ENCODE results near the gene NDUFA3. TPM values are rescaled to one million over a fixed set of nuclear protein-coding genes. Genes with fewer than 3 reads are reported as not detected.

The NDUFA3 gene
- total and polyA plus RNA-seq, 2 of the 13 experiments (the other 11 are each of a cell fraction or from before 2014, with no cell fraction given) = 31.6 to 75.4 TPM

DNA sequence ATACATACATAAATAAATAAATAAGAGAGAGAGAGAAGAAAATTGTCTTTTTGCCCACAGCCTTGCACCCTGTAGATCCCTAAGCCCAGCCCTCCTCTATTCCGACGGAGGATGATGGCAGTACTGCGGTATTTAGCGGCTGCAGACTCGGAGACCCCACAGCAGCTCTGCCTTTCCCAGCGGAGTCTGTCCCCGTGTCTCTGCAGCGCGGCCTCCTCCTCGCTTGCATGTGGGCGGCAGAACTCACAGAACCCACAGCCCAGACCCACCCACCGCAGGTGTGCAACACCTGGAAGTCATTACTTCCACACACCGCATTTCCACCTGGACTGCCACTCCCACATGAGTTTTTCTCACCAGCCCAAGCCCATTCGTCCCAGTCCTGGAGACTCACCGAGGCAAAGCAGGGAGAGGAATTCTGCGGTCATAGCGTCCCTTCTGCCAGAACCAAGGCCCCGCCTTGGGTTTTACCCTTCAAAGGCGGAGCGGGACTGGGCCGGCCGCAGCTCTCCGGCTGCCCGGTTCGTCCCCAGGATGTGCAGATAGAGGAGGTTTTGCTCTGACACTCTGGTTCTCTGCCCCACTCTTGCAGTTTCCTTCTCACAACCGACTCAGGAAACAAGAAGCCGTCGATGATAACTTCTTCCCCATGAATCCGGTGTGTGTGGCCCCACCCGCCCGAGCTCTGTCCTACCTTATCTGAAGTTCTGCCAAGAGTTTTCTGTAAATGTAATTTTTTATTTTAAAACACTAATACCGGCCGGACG is 39.1 kb upstream of the NDUFA3 start, which contains the start of gene VSTM1:
Gene VSTM1 (minus strand): TSS at position 548 of the 767 bp plus-strand sequence. CDS start 120 bp downstream, at position 428.
- H3K4me1 ChIP-seq (ENCODE audit: insufficient read depth, low read length) = no peaks in the 10 kb centered on the region
- no peak within 1 kb of the TSS for H3K9ac ChIP-seq (ENCODE audit: insufficient read depth, low read depth, low read length)
- ChIA-PET POLR2A (no interaction called here), CTCF (ENCODE audit: low intra/inter-chr PET ratio, low total read pairs) (no interaction called here)
- TF ChIP-seq FOXJ3 (CRISPR knock-in tag; IDR thresholded peaks at IDR 0.05; ENCODE audit: borderline replicate concordance) (no peak), GZF1 (CRISPR knock-in tag; IDR thresholded peaks at IDR 0.05) (no peak), ZNF878 (CRISPR knock-in tag; IDR thresholded peaks at IDR 0.05) (no peak), MTA1 (CRISPR knock-in tag; IDR thresholded peaks at IDR 0.05; ENCODE audit: borderline replicate concordance) (no peak), ZFP1 (CRISPR knock-in tag; IDR thresholded peaks at IDR 0.05) (no peak), ZNF530 (CRISPR knock-in tag; IDR thresholded peaks at IDR 0.05; ENCODE audit: low read depth) (no peak), MXI1 (IDR thresholded peaks at IDR 0.05; ENCODE audit: borderline replicate concordance, low read depth, low read length) (no peak), MEF2D (CRISPR knock-in tag; IDR thresholded peaks at IDR 0.05) (no peak), MBD4 (IDR thresholded peaks at IDR 0.05; ENCODE audit: borderline replicate concordance, low read length) (no peak), SATB2 (CRISPR knock-in tag; IDR thresholded peaks at IDR 0.05) (no peak), XRCC5 (optimal IDR thresholded peaks at IDR 0.05; ENCODE audit: low read length) (no peak), SP2 (CRISPR knock-in tag; IDR thresholded peaks at IDR 0.05) (no peak), KMT2B (CRISPR knock-in tag; IDR thresholded peaks at IDR 0.05) (no peak), ZNF256 (CRISPR knock-in tag; conservative IDR thresholded peaks at IDR 0.05) (no peak), CAMTA2 (CRISPR knock-in tag; IDR thresholded peaks at IDR 0.05; ENCODE audit: borderline replicate concordance) (no peak)
- TF ChIP-seq, protein P1, sequence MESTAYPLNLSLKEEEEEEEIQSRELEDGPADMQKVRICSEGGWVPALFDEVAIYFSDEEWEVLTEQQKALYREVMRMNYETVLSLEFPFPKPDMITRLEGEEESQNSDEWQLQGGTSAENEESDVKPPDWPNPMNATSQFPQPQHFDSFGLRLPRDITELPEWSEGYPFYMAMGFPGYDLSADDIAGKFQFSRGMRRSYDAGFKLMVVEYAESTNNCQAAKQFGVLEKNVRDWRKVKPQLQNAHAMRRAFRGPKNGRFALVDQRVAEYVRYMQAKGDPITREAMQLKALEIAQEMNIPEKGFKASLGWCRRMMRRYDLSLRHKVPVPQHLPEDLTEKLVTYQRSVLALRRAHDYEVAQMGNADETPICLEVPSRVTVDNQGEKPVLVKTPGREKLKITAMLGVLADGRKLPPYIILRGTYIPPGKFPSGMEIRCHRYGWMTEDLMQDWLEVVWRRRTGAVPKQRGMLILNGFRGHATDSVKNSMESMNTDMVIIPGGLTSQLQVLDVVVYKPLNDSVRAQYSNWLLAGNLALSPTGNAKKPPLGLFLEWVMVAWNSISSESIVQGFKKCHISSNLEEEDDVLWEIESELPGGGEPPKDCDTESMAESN (CRISPR knock-in tag; conservative IDR thresholded peaks at IDR 0.05) = no peak
- TF ChIP-seq, protein P2, sequence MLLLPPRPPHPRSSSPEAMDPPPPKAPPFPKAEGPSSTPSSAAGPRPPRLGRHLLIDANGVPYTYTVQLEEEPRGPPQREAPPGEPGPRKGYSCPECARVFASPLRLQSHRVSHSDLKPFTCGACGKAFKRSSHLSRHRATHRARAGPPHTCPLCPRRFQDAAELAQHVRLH (CRISPR knock-in tag; IDR thresholded peaks at IDR 0.05; ENCODE audit: borderline replicate concordance, low read depth) = no peak
- TF ChIP-seq, protein P3, sequence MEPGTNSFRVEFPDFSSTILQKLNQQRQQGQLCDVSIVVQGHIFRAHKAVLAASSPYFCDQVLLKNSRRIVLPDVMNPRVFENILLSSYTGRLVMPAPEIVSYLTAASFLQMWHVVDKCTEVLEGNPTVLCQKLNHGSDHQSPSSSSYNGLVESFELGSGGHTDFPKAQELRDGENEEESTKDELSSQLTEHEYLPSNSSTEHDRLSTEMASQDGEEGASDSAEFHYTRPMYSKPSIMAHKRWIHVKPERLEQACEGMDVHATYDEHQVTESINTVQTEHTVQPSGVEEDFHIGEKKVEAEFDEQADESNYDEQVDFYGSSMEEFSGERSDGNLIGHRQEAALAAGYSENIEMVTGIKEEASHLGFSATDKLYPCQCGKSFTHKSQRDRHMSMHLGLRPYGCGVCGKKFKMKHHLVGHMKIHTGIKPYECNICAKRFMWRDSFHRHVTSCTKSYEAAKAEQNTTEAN (CRISPR knock-in tag; conservative IDR thresholded peaks at IDR 0.05) = no peak
- TF ChIP-seq, protein P4, sequence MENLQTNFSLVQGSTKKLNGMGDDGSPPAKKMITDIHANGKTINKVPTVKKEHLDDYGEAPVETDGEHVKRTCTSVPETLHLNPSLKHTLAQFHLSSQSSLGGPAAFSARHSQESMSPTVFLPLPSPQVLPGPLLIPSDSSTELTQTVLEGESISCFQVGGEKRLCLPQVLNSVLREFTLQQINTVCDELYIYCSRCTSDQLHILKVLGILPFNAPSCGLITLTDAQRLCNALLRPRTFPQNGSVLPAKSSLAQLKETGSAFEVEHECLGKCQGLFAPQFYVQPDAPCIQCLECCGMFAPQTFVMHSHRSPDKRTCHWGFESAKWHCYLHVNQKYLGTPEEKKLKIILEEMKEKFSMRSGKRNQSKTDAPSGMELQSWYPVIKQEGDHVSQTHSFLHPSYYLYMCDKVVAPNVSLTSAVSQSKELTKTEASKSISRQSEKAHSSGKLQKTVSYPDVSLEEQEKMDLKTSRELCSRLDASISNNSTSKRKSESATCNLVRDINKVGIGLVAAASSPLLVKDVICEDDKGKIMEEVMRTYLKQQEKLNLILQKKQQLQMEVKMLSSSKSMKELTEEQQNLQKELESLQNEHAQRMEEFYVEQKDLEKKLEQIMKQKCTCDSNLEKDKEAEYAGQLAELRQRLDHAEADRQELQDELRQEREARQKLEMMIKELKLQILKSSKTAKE (CRISPR knock-in tag; IDR thresholded peaks at IDR 0.05; ENCODE audit: borderline replicate concordance) = no peak
- TF ChIP-seq, protein P5, sequence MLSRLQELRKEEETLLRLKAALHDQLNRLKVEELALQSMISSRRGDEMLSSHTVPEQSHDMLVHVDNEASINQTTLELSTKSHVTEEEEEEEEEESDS (CRISPR knock-in tag; IDR thresholded peaks at IDR 0.05; ENCODE audit: borderline replicate concordance) = no peak
- ATAC-seq = no peak
- H3K27me3 ChIP-seq (ENCODE audit: control insufficient read depth in 1 of 2, insufficient read depth in 2 of 2, low read length in 2 of 2) = peaks cover 0 to 14% of the 10 kb centered on the region in 2 experiments; a peak in 2 of 5 replicates
- no peak within 1 kb of the TSS for H3K4me3 ChIP-seq (replicated peaks in 1 of 3; ENCODE audit: insufficient read depth in 1 of 3, low read depth in 2 of 3, low read length in 3 of 3)
- H4K20me1 ChIP-seq (ENCODE audit: insufficient read depth, low read length) = no peaks in the 10 kb centered on the region
- H3K4me2 ChIP-seq (ENCODE audit: low read depth, low read length) = no peak within 1 kb of the TSS
- intact Hi-C loops (cut with micrococcal nuclease; ENCODE audit: unreplicated experiment) = no loop called here
- no peaks in the 10 kb centered on the region for H3K79me2 ChIP-seq (ENCODE audit: insufficient read depth, low read length)
- no peaks in the 10 kb centered on the region for H3K36me3 ChIP-seq (replicated peaks in 1 of 2; ENCODE audit: control insufficient read depth in 1 of 2, insufficient read depth in 2 of 2, low read length in 2 of 2)
- DNase-seq (ENCODE audit: low spot score) = no peak
- WGBS (ENCODE audit: low lambda C conversion rate) = 73% methylated on average over 34 of the region's 34 CpGs
- no peak for FAIRE-seq
- no peaks in the 10 kb centered on the region for H3K9me3 ChIP-seq (ENCODE audit: low read length)
- BruUV-seq (replicated peaks) = no TSS peak
- in situ Hi-C loops (cut with HindIII; ENCODE audit: extremely low pct_ligation_motif_present, low pct_unique_long_range_greater_than_20kb) = no loop called here
- H2AFZ ChIP-seq (ENCODE audit: low read length) = no peak within 1 kb of the TSS
- no peak within 1 kb of the TSS for H3K27ac ChIP-seq (ENCODE audit: extremely low read length, insufficient read depth, low read length)
